GM20000 (cell line): ENCODE data around the gene GHR.

Experiments used
- DNase-seq: peaks from one replicate; pipeline ENCODE4 v3.0.0; 2012; ENCODE audit warnings: low spot score
- CTCF ChIP-seq: IDR thresholded peaks from 2 replicates; pipeline ENCODE4 v1.5.1; 2012; ENCODE audit warnings: mild to moderate bottlenecking, control low read depth; ENCODE audit errors: extremely low read depth, missing control alignments

The GHR gene

GRCh38 chr5:42423285-42424165 is at the start of gene GHR:
TSS of gene GHR (plus strand) at chr5:42423439. CDS start at chr5:42565875, 142,436 bp downstream.
- peak; percentile 67 for DNase-seq
- peak; percentile 34 for TF ChIP-seq CTCF

- no peak for DNase-seq
- TF ChIP-seq CTCF, result no peak
Observed at GRCh38 chr5:42374679-42375273, 48.5 kb upstream of the GHR start.

- DNase-seq, result no peak
Observed at GRCh38 chr5:42377496-42377895, 45.7 kb upstream of the GHR start.

GRCh38 chr5:42381973-42382372 is 41.3 kb upstream of the GHR start:
- no peak for DNase-seq
- no peak for TF ChIP-seq CTCF

More at GRCh38 chr5:42377496-42377895, 45.7 kb upstream of the GHR start:
- TF ChIP-seq CTCF, result no peak

- no peak for TF ChIP-seq CTCF
- no peak for DNase-seq
Observed at GRCh38 chr5:42387563-42387962, 35.7 kb upstream of the GHR start.

GRCh38 chr5:42390115-42390514 is 33.1 kb upstream of the GHR start:
- TF ChIP-seq CTCF, result no peak
- no peak for DNase-seq

- DNase-seq, result no peak
- no peak for TF ChIP-seq CTCF
Observed at GRCh38 chr5:42392917-42393316, 30.3 kb upstream of the GHR start.
